OCI-LY3 (cell line): Measurements from ENCODE around the gene RAB11FIP4.

Experiments used
- EZH2phosphoT487 ChIP-seq: fragments of 200-600 bp; shearing (Covaris generic); IDR thresholded peaks from 2 replicates; pipeline ENCODE4 v1.6.1; 2018; ENCODE audit warnings: antibody characterized with exemption, mixed run types, low read depth
- TF ChIP-seq, protein P1 (sequence below): fragments of 200-600, 300-600 bp; sonication (generic); IDR thresholded peaks from 2 replicates; pipeline ENCODE4 v1.5.1; 2014; ENCODE audit warnings: antibody characterized with exemption, low read length, low read depth

- TF ChIP-seq, protein P1, sequence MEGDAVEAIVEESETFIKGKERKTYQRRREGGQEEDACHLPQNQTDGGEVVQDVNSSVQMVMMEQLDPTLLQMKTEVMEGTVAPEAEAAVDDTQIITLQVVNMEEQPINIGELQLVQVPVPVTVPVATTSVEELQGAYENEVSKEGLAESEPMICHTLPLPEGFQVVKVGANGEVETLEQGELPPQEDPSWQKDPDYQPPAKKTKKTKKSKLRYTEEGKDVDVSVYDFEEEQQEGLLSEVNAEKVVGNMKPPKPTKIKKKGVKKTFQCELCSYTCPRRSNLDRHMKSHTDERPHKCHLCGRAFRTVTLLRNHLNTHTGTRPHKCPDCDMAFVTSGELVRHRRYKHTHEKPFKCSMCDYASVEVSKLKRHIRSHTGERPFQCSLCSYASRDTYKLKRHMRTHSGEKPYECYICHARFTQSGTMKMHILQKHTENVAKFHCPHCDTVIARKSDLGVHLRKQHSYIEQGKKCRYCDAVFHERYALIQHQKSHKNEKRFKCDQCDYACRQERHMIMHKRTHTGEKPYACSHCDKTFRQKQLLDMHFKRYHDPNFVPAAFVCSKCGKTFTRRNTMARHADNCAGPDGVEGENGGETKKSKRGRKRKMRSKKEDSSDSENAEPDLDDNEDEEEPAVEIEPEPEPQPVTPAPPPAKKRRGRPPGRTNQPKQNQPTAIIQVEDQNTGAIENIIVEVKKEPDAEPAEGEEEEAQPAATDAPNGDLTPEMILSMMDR = no peak
- TF ChIP-seq EZH2phosphoT487 = no peak
These were observed 157.6 kb downstream of the RAB11FIP4 start for GRCh38 chr17:31549121-31549524.
